ENCODE measurements around the gene BRAP.

BRAP gene

DNA sequence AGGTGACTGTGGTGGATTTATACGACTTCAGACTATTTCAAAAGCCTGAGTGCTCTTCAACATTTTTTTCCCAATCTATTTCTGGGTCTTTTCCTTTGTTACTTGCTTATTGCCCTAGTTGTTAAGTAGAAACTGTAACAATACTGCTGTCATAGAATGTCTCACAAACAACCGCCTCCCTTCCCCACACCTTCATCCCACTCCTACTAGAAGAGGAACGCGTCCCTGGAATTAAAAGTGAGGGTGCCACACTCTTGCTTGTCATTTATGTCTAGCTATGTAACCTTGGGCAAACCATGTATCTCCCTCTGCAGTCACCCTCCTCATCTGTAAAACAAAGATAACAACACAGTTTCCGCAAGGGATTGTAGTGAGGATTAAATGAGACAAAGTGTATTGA is 8.6 kb downstream of the BRAP start:
- POLR2A ChIA-PET, result no interaction called here
- no peak overlapping the region for H3K4me3 ChIP-seq (ENCODE audit: low read depth, low read length)
- TF ChIP-seq, protein P1, sequence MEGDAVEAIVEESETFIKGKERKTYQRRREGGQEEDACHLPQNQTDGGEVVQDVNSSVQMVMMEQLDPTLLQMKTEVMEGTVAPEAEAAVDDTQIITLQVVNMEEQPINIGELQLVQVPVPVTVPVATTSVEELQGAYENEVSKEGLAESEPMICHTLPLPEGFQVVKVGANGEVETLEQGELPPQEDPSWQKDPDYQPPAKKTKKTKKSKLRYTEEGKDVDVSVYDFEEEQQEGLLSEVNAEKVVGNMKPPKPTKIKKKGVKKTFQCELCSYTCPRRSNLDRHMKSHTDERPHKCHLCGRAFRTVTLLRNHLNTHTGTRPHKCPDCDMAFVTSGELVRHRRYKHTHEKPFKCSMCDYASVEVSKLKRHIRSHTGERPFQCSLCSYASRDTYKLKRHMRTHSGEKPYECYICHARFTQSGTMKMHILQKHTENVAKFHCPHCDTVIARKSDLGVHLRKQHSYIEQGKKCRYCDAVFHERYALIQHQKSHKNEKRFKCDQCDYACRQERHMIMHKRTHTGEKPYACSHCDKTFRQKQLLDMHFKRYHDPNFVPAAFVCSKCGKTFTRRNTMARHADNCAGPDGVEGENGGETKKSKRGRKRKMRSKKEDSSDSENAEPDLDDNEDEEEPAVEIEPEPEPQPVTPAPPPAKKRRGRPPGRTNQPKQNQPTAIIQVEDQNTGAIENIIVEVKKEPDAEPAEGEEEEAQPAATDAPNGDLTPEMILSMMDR (IDR thresholded peaks at IDR 0.05; ENCODE audit: insufficient read depth, low read length, missing control alignments), result no peak
- no peak for DNase-seq (ENCODE audit: low read depth, low spot score)
- CTCF ChIA-PET, result interaction anchor here (1.5 to 8.6 kb wide), 2 partner anchors 8 to 280 kb away, joined by 4 to 64 read pairs; partner anchors contain the start of genes ACAD10 and BRAP

DNA sequence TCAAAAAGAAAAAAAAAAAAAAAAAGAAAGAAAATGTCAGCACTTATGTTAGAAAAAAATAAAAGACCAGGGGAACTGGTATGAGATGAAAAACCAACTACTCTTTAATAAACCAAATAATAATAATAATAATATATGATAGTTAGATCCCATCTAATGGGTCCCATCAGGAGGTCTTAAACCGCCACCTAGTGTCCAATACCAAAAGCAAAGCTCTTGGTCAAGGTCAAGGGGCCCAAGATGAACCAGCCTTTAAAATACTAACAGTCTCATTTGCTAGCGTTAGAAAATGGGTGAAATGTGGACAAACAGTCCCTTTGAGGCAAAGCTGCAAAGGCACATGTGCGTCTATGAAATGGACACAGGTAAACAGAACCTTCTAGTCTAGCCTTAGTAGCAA is 12.3 kb downstream of the BRAP start:
- TF ChIP-seq, protein P1 (IDR thresholded peaks at IDR 0.05; ENCODE audit: insufficient read depth, low read length, missing control alignments), result peak; percentile 40
- DNase-seq (ENCODE audit: low read depth, low spot score), result no peak
- CTCF ChIA-PET, result interaction anchor here (0.7 to 8.6 kb wide), 19 partner anchors 10 to 280 kb away, joined by 3 to 64 read pairs (median 4); no protein-coding TSS in a partner anchor
- H3K4me3 ChIP-seq (ENCODE audit: low read depth, low read length), result no peak overlapping the region
- POLR2A ChIA-PET, result interaction anchor here (1.3 kb wide), 1 partner anchor 12 kb away, joined by 4 read pairs; the partner anchor contains the start of genes ACAD10 and BRAP

DNA sequence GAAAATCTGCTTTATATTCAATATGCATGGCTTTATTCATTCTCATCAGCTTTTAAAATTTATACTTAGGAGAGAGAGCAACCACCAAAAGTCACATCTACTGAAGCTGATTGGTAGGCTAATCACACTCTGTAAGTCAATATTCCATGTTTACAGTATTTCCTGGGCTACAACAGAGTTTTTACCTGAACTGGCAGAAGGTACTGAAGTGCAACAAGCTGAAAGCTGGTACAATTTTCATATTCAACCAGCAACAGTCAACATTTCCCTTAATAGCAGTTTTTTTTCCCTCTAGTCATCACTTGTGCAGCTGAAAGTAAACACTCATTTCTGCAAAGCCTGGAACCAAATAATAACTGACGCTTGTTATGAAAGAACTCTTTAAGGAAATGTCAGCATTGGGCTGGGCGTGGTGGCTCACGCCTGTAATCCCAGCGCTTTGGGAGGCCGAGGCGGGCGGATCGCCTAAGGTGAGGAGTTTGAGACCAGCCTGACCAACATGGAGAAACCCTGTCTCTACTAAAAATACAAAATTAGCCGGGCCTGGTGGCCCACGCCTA is 12.9 kb downstream of the BRAP start:
- no peak overlapping the region for H3K4me3 ChIP-seq (ENCODE audit: low read depth, low read length)
- TF ChIP-seq, protein P1 (IDR thresholded peaks at IDR 0.05; ENCODE audit: insufficient read depth, low read length, missing control alignments), result no peak
- ChIA-PET POLR2A (interaction anchor here (1.3 kb wide), 1 partner anchor 13 kb away, joined by 4 read pairs; the partner anchor contains the start of genes ACAD10 and BRAP), CTCF (interaction anchor here (0.9 to 8.6 kb wide), 18 partner anchors 8 to 279 kb away, joined by 3 to 64 read pairs (median 5); no protein-coding TSS in a partner anchor)
- DNase-seq (ENCODE audit: low read depth, low spot score), result no peak

DNA sequence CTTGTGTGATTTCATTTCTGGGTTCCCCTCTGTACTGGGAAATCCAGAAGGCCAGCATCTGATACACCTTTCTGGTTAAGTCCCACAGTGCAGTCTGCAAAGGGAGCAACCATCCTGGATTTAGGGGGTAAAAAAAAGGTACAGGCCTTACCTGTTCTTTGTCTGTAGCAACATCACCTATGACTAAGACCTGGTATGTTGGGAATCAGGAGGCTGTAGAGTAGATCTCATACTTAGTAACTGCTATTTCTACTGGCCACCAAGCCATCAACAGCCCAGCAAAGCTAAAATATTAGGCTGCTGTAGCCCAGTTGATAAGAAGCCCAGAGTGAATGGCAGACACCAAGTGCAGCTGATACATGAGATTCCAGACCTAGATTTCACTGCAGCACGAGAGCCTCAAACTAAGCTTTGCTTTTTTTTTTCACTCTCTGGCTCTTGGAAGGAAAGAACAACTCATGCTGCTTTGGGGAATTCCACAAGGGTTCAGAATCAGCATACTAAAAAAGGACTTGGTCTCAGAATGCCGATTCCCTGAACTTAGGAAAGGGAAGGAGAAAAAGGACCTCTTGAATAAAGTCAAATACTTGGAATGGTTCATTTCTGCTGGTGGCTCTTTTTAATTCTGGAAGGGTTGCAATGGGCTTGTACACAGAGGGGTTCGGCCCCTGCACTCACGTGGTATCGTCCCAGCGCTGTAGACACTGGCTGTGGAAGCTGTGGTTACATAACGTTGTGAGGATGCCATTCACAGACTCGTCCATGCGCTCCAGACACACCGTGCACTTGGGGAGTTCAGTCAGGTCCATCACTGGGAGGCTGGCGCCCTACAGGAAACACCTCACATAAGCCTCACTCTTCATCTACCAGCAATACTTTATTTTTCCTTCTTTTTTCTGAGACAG is 20.5 kb downstream of the BRAP start:
- ChIA-PET POLR2A (no interaction called here), CTCF (interaction anchor here (0.7 kb wide), 1 partner anchor 31 kb away, joined by 3 read pairs; no protein-coding TSS in a partner anchor)
- TF ChIP-seq, protein P1 (IDR thresholded peaks at IDR 0.05; ENCODE audit: insufficient read depth, low read length, missing control alignments), result no peak
- no peak for DNase-seq (ENCODE audit: low read depth, low spot score)
- H3K4me3 ChIP-seq (ENCODE audit: low read depth, low read length), result no peak overlapping the region

DNA sequence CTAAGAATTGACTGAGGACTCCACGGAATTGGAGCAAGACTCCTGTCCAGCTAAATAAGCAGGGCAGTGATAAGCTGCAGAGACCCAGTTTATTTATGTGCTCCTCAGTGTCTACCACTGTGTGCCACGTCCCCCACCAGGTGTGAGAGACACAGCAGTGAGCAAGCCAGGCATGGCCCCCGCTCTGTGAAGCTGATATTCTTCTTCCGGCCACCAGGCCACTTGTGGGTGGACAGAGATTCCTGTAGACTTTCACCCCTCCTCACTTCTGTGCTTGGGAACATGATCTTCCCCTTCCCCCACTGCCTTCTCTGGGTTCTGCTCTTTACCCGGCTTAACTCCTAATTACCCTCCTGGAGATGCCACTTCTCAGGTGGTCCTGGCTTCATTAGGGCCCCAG is 21.3 kb downstream of the BRAP start:
- ChIA-PET POLR2A (no interaction called here), CTCF (interaction anchor here (0.7 to 1.6 kb wide), 2 partner anchors 9 to 30 kb away, joined by 3 to 7 read pairs; no protein-coding TSS in a partner anchor)
- DNase-seq (ENCODE audit: low read depth, low spot score), result no peak
- TF ChIP-seq, protein P1 (IDR thresholded peaks at IDR 0.05; ENCODE audit: insufficient read depth, low read length, missing control alignments), result no peak
- H3K4me3 ChIP-seq (ENCODE audit: low read depth, low read length), result no peak overlapping the region

DNA sequence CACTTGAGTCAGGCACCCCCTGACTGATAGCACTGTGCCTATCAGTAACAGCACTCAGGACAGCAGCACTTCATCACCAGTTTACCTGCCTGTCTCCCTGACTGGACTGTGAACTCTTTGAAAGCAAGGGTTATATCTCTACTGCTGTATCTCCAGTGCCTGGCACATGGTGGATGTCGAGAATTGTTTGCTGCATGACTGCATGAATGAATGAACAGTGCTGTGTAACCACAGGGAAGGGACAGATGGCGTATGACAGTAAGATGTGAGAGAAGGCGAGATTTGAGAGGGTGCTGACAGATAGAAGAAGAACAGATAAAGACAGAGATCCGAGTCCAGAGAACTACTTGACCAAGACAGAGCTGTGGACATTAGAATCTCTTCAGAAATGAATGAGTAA is 29.7 kb downstream of the BRAP start:
- no peak for DNase-seq (ENCODE audit: low read depth, low spot score)
- CTCF ChIA-PET, result interaction anchor here (3.2 kb wide), 1 partner anchor 12 kb away, joined by 7 read pairs; no protein-coding TSS in a partner anchor
- H3K4me3 ChIP-seq (ENCODE audit: low read depth, low read length), result no peak overlapping the region
- POLR2A ChIA-PET, result no interaction called here
- TF ChIP-seq, protein P1 (IDR thresholded peaks at IDR 0.05; ENCODE audit: insufficient read depth, low read length, missing control alignments), result no peak

Measured in AG04449 (cell line).